Right lung (tissue), 5 donors: ENCODE results near the gene CYP4F8. TPM values are rescaled to one million over a fixed set of nuclear protein-coding genes. Genes with fewer than 3 reads are reported as not detected.

Experiments used
- polyA plus RNA-seq, 5 donors: library from polyadenylated mRNA; unstranded; fragments of 120-200 nt; gene quantifications; one replicate each; pipeline versions ENCODE4 v1.2.1 to v1.2.3, GENCODE V29; 2013; ENCODE audit warnings: inconsistent platforms in 1 of 5, low replicate concordance in 1 of 5; ENCODE audit not compliant: insufficient read length in 5 of 5, insufficient read depth in 1 of 5

Gene CYP4F8
- polyA plus RNA-seq, 5 donors = 0.04 to 0.09 TPM; not detected in 3

Other genes starting within 250 kb of the CYP4F8 start
- gene AKAP8, start 235.4 kb upstream of the CYP4F8 start, polyA plus RNA-seq = 10 to 100 TPM; 25.3 to 32.5 (median 29.4) TPM
- 100 to 1,000 TPM in 4 of 5 donors, 10 to 100 TPM in 1; 92.9 to 130 (median 112) TPM for gene AKAP8L, start 196.2 kb upstream of the CYP4F8 start, polyA plus RNA-seq
- 10 to 100 TPM; 19.4 to 41.7 (median 26.4) TPM for gene WIZ, start 165.3 kb upstream of the CYP4F8 start, polyA plus RNA-seq
- gene RASAL3, start 150.7 kb upstream of the CYP4F8 start, polyA plus RNA-seq = 1 to 10 TPM; 1.9 to 3.6 (median 3.3) TPM
- gene PGLYRP2, start 135.7 kb upstream of the CYP4F8 start, polyA plus RNA-seq = under 1 TPM in 1 of 5 donors, not detected in 4; 0.10 TPM
- gene CYP4F22, start 106.7 kb upstream of the CYP4F8 start, polyA plus RNA-seq = not detected
- gene CYP4F3, start 25.7 kb downstream of the CYP4F8 start, polyA plus RNA-seq = 1 to 10 TPM in 1 of 5 donors, under 1 TPM in 4; 0.09 to 1.1 (median 0.27) TPM
- gene CYP4F12, start 57.9 kb downstream of the CYP4F8 start, polyA plus RNA-seq = 10 to 100 TPM in 3 of 5 donors, 1 to 10 TPM in 2; 5.4 to 12.1 (median 10.7) TPM
- not detected for gene OR10H2, start 112.8 kb downstream of the CYP4F8 start, polyA plus RNA-seq
- gene OR10H3, start 122.8 kb downstream of the CYP4F8 start, polyA plus RNA-seq = not detected
- under 1 TPM; 0.08 to 0.14 (median 0.12) TPM for gene OR10H5, start 172.4 kb downstream of the CYP4F8 start, polyA plus RNA-seq
- under 1 TPM in 4 of 5 donors, not detected in 1; 0.03 to 0.09 (median 0.06) TPM for gene OR10H1, start 200.4 kb downstream of the CYP4F8 start, polyA plus RNA-seq